ENCODE results near the gene KIF13A.
"Not testable (repeated sequence)": the region's sequence is repeated elsewhere in the genome, so short reads cannot be mapped to it uniquely, and the experiment has no call there.

KIF13A gene

GRCh38 chr6:17930321-17930993, 57.0 kb downstream of the KIF13A start:
- DNase-seq = no peak

DNA sequence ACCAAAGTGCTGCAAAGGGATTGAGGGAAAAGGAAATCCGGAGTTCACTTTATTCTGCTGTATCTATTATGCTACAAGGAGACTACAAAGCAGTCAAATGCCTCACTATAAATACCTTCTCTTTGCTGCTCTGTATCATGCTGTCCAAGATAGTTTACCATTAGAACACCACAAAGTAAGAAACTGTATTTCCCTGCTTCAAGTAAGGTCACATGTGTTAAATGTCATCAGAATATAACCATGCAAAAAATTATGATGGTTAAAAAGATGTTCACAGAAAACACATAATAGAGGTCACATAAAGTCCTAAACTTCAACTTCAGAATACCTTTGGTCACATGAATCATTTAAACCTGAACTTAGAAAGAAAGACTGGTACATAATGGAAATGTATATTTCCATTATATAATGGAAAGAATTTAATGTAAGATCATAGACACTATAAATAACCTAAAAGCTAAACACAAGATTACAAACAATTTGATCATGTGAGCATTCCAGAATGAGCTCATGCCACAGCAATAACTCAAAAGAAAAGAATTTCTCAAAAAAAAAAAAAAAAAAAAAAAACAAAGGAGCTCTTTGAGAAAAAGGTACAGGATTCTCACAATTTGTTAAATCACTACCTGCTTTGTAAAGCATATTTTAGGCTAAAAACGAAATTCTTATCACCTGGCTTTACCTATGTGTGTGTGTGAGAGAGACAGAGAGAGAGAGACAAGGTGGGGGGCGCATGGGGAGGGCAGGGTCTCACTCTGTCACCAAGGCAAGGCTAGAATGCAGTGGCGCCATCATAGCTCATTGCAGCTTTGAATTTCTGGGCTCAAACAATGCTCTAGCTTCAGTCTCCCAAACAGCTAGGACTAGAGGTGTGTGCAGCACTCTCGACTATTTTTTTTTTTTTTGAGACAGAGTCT, 58.7 kb downstream of the KIF13A start:
- DNase-seq = no peak

DNA sequence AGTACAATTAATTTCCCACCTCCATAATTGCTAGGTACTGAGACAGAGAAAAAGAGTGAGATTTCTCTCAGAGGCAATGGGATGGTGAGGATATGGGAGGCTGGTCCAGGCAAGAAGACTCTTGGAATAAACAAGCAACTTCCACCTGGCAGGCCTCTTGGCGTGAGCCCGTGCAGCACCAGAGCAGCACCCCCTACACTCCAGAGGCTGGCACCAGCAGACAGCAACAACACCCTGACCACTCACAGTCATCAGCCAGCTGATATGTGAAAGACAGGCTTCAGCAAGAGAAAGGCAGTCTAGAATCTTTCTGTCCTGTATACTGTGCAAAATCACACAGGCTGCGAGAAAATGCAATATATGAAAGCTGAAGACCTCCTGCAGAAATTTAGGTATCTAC, 59.7 kb downstream of the KIF13A start:
- no peak for DNase-seq

DNA sequence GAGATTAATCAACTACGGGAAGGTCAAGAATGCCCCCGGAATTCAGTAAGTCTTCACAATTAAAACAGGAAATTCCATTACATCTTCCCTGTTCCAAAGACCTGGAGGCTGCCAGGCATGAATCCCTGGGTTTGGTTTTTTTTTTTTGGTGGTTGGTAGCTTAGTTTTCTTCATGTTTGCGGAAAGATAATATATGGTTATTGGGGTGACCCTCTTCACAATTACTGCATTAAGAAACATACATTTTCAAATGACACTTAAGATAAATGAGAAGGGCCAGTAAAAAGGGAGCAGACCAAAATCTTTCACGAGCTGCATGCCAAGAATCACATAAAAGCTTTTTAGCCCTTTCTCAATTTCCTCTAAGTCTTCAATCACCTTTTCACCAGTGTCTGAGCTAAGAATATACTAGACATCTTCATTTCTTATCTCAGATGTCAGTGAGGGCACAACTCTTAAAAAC, 64.0 kb downstream of the KIF13A start:
- DNase-seq = no peak

DNA sequence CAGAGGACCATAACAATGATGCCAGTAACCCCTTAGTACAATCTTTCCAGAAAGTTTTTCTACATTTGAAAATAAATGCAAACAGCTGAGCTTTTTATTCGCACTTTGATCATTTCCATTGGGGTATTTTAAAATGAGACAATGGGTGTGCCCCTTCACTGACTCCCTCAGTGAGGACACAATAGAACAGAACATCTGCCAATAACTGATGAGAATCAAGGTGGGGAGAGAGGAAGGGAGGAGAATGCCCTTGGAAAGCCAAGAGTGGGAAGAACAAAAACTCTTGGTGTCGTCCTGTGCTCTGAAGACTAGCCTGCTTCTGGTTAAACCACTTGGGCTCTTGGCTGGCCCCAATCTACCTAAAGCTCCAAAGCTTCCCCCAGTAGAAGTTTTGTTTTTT, 66.0 kb downstream of the KIF13A start:
- DNase-seq = no peak

DNA sequence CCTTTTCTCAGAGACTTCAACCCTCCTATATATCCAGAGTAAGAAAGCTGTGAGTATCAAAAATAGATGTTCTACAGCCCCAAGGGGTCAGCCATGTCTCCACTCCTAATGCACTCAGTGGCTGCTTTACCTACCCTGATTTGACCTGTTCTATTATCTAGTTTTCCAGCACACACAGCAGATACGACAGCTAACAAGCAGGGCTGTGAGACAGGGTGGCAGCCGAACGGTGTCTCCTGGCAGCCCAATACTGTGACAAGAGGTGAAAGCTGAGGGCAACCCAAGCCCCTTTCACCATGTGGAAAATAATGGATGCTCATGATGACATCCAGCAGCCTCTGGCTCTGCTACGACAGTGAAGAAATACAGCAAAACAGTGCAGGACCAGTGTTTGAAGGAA, 67.9 kb downstream of the KIF13A start:
- DNase-seq = no peak

DNA sequence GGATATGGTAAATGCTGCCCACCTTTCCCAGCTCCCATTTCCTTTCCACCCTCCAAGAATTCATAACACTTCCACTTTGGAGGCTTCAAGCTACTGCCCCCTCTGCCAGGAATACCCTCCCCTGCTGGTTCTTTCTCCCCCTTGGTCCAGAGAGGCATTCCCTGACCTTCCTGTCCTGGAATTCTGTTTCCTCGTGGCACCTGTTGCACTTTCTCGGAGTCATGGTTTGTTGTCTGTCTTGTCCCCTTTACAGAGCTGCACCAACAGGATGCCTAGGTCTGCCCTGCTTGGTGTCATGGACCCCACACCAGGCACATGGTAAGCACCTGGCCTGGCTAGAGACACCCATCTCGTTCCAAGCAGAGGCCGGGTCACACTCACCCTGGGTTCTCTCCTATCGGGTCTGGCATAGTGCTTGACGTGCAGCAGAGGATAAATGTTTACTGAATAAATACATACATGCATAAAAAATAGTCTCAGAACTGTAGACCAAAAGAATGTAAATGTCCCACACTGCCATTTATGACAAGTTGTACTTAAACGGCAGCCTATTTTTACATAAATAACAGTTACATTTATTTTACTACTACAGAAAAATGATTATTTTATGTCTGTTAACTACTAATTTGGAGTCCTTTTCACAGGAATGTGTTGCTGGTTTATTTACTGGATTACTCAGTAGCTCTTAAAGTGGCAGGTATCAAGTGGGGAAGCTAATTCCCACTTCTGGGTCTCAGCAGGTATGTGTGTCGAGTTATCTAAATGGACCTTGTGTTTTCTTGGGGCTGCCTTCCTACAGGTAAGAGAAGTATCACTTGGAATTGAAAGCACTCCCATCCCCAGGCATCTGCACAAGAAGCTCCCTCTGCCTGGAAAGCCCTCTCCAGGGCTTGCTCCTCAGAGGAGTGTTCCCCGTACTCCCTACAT, 69.3 kb downstream of the KIF13A start:
- no peak for DNase-seq

GRCh38 chr6:17914651-17915050, 72.8 kb downstream of the KIF13A start:
- no peak for DNase-seq

- no peak for DNase-seq
Measured at GRCh38 chr6:17912521-17912920, 74.9 kb downstream of the KIF13A start.

DNA sequence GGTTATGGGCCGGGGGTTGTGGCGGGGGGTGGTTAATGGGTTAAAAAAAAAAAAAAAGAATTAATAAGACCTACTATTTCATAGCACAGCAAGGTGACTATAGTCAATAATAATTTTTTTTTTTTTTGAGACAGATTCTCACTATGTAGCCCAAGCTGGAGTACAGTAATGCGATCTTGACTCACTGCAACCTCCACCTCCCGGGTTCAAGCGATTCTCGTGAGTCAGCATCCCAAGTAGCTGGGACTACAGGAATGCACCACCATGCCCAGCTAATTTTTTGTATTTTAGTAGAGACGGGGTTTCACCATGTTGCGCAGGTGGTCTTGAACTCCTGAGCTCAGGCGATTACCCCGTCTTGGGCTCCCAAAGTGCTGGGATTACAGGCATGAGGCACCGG, 75.8 kb downstream of the KIF13A start:
- not testable (repeated sequence) for DNase-seq

- no peak for DNase-seq
Measured at GRCh38 chr6:17910189-17910588, 77.2 kb downstream of the KIF13A start.

GRCh38 chr6:17908831-17909230, 78.6 kb downstream of the KIF13A start:
- no peak for DNase-seq

DNA sequence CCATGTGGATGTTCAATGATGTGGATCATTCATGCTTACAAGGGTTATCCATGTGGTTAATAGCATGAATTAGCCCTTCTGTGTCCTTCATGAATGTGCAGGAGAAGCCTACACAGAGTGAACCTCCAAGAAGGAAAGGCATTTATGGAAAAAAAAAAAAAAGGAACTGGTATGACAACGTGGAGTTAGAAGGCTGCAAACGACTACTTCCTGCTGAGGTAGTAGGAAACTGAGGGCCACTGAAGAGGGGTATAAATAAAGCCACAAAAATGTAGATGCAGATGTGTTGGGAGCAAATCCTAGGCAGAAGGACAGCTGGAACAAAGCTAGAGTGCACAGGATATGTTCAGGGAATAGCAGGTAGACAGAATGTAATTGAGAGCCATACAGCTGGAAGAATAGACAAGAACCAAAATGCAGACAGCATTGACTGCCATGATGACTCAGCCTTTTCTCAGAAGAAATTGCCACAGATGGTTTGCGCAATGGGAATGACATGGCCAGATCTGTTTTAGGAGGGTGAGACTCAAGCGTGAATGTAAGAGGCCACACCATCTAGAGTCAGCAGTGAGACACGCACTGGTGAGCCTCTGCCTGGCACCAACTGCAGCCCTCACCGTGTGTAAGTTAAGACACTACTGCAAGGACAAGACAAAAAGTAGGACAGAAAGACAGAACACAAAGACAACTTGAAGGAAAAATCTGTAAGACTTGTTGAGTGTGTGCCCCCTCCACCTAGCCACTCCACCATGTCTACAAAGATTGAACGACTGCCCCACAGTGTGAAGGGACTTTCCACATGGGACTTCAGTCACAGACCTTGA, 79.8 kb downstream of the KIF13A start:
- DNase-seq = no peak

DNA sequence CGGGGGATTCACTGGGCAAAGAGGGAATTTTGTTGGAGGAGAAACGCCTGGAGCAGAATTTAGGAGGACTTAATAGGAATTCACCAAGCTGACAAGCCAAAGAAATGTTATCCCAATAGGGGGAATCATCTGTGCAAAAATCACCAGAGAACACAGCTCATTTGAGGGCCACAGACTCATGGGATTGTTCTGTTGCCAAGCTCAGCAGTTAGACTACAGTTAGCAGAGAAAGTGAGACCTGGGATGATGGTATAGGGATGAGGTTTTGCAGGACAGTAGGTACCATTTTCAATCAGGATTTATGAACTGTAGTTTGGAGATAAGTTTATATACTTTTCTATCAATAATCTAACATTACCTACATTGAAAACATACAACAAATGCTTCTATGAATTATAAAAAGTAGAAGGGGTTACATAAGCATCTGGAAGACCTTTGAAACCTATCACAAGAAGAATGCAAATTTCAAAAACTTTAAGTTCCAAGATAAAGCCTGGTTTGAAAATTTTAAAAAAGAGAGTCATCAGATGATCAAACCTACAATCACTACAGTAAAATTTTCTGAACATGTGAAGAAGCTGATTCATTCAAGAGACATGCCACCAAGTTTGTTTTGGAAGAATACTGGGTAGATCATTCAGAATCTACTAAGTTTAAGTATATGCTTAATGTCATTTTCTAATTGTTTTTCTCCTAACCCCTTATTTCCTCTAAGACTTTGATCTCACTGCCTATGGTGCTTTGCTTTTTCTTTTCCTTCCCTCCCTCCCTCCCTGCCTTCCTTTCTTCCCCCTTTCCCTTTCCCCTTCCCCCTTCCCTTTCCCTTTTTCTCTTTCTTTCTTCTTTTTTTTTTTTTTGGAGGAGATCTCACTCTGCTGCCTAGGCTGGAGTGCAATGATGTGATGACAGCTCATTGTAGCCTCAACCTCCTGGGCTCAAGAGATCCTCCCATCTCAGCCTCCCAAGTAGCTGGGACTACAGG, 81.5 kb downstream of the KIF13A start:
- DNase-seq = no peak

DNA sequence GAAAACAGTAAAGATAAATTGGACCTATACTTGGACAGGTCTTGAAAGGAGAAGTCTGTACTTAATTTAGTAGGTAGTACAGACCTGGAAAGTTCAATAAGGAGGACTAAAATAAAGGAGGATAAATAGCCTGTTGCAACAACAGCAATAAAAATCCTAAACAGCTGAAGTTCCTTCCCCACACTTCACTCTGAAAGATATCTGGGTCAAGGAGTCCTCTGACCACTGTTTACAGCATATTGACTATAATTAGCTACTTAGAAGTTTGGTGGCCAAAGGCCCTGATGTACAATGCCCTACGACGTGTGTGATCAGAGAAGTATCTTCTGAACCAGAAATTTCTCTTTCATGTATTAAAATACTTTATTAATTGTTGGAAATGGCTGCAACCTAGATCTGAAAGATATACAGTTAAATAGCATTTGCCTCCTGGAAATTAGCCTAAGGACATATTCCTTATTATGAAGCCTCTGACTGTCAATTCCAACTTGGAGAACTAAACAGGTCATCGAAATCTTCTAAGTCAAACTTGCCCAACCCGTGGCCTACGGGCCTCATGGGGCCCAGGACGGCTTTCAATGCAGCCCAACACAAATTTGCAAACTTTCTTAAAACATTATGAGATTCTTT, 82.8 kb downstream of the KIF13A start:
- DNase-seq = no peak

DNA sequence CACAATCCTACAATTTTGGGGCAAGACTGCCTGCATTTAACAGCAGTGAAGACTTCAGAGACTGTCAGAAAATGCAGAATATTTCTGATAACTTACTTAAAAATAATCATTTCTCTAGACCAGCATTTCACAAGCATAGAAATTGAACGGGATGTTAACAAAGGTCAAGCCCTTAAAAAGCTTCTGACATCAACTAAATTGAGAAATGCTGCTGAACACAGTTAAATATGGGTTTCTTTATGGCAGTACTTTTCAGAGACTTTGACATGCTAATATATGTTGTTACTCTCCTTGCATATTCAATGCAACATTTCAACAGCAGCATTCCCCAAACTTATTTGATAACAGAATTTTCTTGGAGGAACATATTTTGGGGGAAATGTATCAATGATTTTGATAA, 84.5 kb downstream of the KIF13A start:
- DNase-seq = no peak

GRCh38 chr6:17901493-17901892, 85.9 kb downstream of the KIF13A start:
- DNase-seq = no peak

DNA sequence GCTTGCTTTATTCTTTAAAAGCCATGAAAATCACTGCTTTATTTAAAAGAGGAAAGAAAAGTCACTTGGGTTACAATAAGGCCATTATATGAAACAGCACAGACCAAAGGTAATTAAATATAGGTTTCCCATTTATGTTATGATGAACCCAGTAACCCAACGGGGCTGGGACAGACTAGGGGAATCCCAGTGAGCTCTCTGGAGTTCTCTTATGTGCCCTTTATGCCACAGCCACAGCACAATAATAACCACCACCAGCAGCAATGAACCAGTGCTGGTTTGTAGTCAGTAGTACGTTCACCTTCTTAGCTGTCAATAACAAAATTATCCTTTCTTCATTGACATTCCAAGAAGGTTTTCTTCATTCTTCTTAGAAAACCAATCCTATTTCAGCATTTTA, 87.4 kb downstream of the KIF13A start:
- DNase-seq = no peak

GRCh38 chr6:17899491-17899890, 87.9 kb downstream of the KIF13A start:
- DNase-seq = no peak

- no peak for DNase-seq
Measured at GRCh38 chr6:17897681-17898080, 89.8 kb downstream of the KIF13A start.
